C4-2B (cell line): ENCODE data around the gene PPP2R5C.
A peak's percentile ranks its signal among the peaks of the same experiment; 100 is the strongest.

ENCODE experiments used
- H3K27ac ChIP-seq: fragments of 450-650 bp; 2 replicates; pipeline ENCODE4 v1.5.1; 2017
- CTCF ChIP-seq: fragments of 450-650 bp; conservative IDR thresholded peaks from 2 replicates; pipeline ENCODE4 v1.5.1; 2017; ENCODE audit warnings: mild to moderate bottlenecking
- ZFX ChIP-seq: fragments of 450-650 bp; IDR thresholded peaks from 2 replicates; pipeline ENCODE4 v1.6.1; 2017

PPP2R5C gene

GRCh38 chr14:101834397-101834796 lies 72.9 kb downstream of the PPP2R5C start:
- peak overlapping the region; percentile 64 for H3K27ac ChIP-seq
- TF ChIP-seq ZFX (no peak), CTCF (no peak)

GRCh38 chr14:101834800-101835547 lies 73.5 kb downstream of the PPP2R5C start:
- H3K27ac ChIP-seq = peak overlapping the region; percentile 64
- TF ChIP-seq CTCF = no peak
- TF ChIP-seq ZFX = no peak

- TF ChIP-seq ZFX (no peak), CTCF (no peak)
- peak overlapping the region; percentile 64 for H3K27ac ChIP-seq
Observed at GRCh38 chr14:101835566-101835965, 74.1 kb downstream of the PPP2R5C start.

GRCh38 chr14:101836135-101836534 lies 74.6 kb downstream of the PPP2R5C start:
- TF ChIP-seq CTCF (no peak), ZFX (no peak)
- H3K27ac ChIP-seq = no peak overlapping the region

- TF ChIP-seq CTCF = no peak
- no peak for TF ChIP-seq ZFX
- no peak overlapping the region for H3K27ac ChIP-seq
Observed at GRCh38 chr14:101838476-101838875, 77.0 kb downstream of the PPP2R5C start.

GRCh38 chr14:101839236-101839635 lies 77.7 kb downstream of the PPP2R5C start:
- no peak overlapping the region for H3K27ac ChIP-seq
- TF ChIP-seq CTCF (no peak), ZFX (no peak)

GRCh38 chr14:101839661-101840060 lies 78.2 kb downstream of the PPP2R5C start:
- no peak overlapping the region for H3K27ac ChIP-seq
- TF ChIP-seq CTCF (no peak), ZFX (no peak)
